T-helper 1 cell treated with Interleukin-12 subunit alpha and Interleukin-12 subunit beta and Interleukin-4 antibody, amounts not matched to agents 30 ng/mL and 1 ng/mL, for 36 hours (primary cell): Measurements from ENCODE around the gene DENND6B. TPM values are rescaled to one million over a fixed set of nuclear protein-coding genes. Genes with fewer than 3 reads are reported as not detected.

Experiments used
- intact Hi-C: fragments of 100-400 bp; cut with micrococcal nuclease; formaldehyde crosslinking; loops from one replicate; pipeline ENCODE4 v1.15.1; 2024
- total RNA-seq: library from RNA; stranded (reverse); gene quantifications from 2 replicates; pipeline ENCODE4 v1.2.3, GENCODE V29; 2022

The DENND6B gene
- total RNA-seq, 1 donor from 2014 or later: 2.9 TPM

DNA sequence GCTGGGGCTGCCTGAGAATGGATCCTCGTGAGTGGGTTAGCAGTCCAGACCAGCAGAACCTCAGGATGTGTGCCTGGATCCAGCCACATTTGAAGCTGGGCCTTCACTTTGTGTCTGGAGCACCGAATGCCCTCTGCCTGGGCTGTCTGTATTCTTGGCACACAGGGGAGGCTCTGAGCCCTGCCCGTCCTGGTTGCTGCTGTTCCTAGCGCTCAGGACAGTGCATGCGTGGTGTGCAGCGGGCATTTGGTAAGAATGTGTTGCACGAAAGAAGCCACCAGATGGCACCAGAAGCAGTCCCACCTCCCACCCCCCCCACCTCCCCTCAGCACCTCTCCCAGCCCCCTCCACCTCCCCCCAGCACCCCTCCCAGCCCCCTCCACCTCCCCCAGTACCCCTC is 52.5 kb downstream of the DENND6B start:
- intact Hi-C loops: loop anchor here (5.0 kb wide), 2 partner anchors 33 to 233 kb away; partner anchors contain the start of genes LMF2, NCAPH2 and PLXNB2

DNA sequence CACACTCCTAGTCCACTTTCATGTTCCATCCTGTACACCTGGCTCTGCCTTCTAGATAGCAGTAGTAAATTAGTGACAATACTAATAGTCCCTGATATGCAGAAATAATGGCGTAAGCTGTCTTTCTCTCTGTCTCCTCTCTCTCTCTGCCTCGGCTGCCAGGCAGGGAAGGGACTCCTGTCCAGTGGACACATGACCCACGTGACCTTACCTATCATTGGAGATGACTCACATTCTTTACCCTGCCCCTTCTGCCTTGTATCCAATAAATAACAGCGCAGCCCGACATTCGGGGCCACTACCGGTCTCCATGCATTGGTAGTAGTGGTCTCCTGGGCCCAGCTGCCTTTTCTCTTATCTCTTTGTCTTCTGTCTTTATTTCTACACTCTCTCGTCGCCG is 53.0 kb downstream of the DENND6B start:
- intact Hi-C loops: loop anchor here (5.0 kb wide), 2 partner anchors 34 to 234 kb away; partner anchors contain the start of genes LMF2, NCAPH2 and PLXNB2

DNA sequence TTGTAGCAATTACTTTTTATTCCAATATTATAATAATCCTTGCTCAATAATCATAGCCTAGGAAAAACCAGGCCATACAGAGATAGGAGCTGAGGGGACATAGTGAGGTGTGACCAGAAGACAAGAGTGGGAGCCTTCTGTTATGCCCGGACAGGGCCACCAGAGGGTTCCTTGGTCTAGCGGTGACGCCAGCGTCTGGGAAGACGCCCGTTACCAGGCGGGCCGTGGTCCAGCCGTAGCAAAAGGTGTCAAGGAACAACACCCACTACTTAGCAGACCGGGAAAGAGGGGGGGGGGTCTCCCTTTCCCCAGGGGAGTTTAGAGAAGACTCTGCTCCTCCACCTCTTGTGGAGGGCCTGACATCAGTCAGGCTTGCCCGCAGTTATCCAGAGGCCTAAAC is 53.5 kb downstream of the DENND6B start:
- intact Hi-C loops: loop anchor here (5.0 kb wide), 2 partner anchors 34 to 234 kb away; partner anchors contain the start of genes LMF2, NCAPH2 and PLXNB2

DNA sequence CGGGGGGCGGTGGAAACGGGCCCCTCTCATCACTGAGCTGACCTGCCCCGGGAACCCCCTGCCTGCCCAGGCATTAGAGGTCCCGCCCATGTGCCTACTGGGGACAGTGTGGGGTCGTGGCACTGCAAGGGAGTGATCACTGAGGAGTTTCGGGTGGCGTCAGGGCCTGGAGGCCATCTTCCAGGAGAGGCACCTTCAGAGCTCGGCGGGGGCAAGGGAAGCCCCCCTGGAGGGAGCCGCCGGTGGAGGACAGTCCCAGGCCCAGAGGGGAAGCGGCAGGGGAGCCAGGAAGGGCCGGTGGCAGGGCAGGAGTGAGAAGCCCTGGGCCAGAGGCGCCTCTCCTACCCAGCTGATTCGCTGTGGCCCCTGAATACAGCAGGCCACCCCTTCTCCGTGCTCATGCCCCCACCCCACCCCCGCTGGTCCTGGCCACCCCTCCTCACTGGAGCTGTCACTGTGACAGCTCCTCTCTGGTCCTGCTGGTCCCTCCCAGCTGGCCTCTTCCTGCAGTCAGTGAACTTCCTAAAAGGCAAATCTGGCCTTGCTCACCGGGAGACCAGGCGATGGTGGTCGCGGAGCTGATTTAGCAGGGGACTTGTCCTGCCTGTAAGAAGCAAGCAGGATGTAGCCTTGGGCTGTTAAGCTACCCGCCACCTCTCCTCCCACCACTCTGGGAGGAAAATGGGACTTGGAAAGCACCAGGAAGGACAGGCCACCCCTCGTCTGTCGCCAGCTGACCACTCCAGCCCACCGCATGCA is 54.6 kb downstream of the DENND6B start:
- intact Hi-C loops: loop anchor here (5.0 kb wide), 2 partner anchors 35 to 235 kb away; partner anchors contain the start of genes LMF2, NCAPH2 and PLXNB2

DNA sequence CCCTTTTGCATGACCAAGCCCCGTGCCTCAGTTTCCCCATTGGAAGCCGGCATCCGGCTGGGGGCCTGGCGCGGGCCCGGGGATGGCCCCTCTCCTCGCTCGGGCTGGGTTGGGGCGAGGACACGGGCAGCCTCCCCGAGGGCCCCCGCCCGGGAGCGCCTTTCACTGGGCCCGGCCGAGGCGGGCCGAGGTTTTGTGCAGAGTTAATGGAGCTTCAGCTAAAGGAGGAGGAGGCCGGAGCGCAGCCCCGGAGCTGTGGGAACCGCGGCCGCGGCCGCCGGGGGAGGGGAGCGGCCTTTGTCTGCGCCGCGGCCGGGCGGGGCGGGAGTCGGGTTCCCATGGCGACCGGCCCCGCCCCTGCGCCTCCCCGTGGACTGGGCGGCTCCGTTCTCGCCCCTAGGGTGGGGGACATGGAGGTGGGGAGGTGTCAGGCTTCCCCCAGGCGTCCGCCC is 55.3 kb downstream of the DENND6B start:
- intact Hi-C loops: loop anchor here (1.0 to 5.0 kb wide), 4 partner anchors 36 to 236 kb away; partner anchors contain the start of genes DENND6B, LMF2, NCAPH2 and PLXNB2

DNA sequence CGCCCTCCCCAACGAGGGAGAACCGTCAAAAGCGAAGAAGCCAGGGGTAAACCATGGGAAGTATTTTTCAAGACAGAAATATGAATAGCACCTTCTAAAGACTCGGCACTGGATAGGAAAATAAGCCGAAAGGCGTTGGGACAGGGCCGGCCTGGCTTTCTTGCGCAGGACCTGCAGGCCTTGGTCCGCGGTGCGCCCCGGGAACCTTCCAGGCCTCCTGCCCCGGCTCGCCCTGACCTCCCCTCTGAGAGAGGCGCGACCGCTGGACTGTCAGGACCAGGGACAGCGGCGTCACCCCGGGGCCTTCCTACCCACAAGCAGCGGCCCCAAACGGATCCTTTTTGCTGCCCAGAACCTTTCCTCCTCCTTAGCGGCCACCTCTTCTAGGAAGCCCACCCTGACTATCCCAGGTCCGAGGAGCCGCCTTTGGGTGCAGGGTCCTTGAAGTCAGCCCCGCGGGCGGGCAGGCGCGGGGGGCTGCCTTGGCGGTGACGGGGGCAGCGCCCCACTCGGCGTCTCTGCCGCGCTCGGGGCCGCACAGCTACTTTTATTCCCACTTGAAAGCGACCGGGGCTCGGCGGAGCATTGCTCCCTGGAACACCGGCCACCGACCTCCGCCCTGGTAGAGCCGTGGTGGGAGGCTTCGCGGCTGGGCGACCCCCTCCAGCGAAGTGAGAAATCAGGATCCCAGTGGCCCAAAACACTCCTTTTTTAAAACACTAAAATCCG is 56.0 kb downstream of the DENND6B start:
- intact Hi-C loops: loop anchor here (1.0 to 5.0 kb wide), 8 partner anchors 20 to 350 kb away; partner anchors contain the start of genes DENND6B, HDAC10, LMF2 and NCAPH2

DNA sequence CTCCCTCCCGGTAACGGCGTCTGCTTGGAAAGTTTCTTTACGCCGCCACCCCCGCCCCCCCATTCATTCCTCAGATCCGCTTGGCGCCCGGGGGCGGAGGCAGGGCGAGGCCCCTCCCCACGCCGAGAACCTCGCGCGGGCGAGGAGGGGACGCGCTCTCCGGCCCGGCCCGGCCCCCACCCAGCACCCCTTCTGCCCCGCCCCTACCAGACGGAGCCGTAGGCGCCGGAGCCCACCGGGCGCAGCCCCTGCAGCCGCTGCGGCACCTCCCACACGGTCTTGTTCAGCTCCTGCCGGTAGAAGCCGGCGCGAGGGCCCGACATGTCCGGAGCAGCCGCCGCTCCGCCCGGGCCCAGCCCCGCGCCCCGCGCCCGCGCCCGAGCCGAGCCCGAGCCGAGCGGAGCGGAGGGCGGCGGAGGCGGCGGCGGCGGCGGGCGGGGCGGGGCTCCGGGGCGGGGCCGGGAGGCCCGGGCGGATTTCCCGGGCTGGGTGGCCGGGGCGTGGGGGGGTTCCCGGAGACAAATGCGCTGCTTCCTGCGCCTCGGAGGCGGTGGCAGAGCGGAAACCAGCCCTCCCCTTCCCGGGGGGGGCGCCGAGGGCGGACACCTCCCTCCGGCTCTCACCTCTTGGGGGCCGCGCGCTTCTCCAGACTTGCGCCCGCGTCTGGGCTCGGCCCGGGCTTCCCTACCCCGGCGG is 56.7 kb downstream of the DENND6B start, which contains the start of gene MAPK11:
Gene MAPK11, minus strand, starts transcription at position 411 of the 696 bp plus-strand sequence. Its CDS starts 88 bp downstream, at position 323.
- intact Hi-C loops: loop anchor here (1.0 to 5.0 kb wide), 7 partner anchors 19 to 351 kb away; partner anchors contain the start of genes DENND6B, HDAC10, LMF2 and NCAPH2

DNA sequence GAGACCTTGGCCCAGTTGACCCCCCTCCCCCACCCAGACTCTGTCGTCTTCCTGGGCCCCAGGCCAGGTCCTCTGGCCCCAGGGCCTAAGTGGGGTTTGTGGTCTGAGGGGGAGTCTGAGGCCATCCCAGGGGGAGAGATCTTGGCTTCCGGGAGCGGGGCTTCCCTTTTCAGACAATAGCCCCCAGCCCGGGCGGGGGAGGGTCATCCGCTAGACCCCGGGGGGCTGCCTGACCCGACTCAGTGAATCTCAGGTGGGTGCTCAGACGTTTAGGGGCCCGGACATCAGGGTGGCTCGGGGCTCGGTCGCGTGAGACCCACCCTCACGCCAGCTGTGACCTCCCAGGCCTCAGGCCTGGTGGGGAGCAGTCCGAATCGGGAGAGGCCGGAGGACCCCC is 57.2 kb downstream of the DENND6B start:
- intact Hi-C loops: no loop called here

DNA sequence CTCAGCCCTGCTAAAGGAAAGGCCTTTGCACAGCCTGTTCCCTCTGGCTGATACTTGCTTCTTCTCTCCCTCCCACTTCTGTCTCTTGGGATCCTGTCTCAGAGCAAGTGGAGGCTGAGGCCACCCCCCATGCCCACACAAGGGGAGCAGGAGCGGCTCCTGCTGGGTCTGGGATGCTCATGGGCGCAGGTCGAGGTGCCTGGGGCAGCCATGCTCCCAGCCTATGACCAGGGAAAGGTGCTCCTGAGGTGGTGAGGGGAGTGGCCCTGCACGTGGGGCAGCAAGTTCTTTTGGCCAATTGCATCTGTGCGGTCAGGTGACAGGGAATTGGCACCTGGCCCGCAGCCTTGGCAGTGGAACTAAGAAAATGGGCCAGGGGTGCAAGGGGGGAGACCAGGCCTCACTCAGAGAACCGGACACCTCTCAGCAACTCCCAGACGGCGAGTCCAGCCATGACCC is 58.1 kb downstream of the DENND6B start:
- intact Hi-C loops: no loop called here

DNA sequence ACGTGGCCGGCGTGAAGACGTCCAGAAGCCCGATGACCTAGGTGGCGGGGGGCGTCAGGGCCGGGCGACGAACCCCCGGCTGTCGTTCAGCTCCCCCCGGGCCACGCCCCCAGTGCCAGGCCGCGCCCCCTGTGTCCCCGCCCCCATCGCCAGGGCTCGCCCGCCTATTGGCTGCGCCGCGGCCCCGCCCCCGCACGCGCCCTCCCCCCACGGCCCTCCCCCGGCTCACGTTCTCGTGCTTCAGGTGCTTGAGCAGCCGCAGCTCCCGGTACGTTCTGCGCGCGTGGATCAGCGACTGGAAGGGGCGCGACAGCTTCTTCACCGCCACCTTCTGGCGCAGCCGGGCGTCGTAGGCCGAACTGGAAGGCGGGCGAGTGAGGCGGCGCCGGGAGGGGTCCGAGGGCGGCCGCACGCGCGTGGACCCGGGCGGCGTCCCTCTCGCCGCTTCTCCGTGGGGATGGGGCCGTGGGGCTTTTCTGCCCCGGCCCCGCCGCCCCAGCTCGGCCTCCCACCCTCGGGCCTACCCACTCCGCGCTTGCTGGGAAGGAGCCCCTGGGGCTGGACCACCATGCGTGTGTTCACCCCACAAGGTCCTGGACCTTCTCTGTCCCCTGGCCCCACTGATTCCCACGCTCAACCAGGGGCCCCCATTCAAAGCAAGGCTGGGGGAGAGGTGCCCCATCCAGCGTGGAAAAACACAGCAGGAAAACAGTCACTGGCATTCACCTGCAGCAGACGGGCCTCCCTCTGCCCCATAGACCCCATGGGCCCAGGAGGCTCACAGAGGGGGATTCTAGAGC is 59.0 kb downstream of the DENND6B start:
- intact Hi-C loops: no loop called here

DNA sequence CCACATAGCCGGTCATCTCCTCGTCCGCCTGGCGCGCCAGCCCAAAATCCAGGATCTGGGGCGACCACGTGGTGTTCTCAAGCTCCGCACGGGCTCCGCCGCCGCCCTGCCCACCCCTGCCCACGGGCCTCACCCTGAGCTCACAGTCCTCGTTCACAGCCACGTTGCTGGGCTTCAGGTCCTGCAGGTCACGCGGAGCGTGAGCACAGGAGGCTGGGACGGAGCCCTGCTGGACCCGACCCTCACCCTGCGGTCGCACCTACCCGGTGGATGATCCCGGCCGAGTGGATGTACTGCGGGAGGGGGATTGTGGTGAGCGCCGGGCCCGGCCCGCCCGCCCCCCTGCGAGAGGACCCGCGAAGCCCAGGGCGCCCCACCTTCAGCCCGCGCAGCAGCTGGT is 59.8 kb downstream of the DENND6B start:
- intact Hi-C loops: no loop called here

DNA sequence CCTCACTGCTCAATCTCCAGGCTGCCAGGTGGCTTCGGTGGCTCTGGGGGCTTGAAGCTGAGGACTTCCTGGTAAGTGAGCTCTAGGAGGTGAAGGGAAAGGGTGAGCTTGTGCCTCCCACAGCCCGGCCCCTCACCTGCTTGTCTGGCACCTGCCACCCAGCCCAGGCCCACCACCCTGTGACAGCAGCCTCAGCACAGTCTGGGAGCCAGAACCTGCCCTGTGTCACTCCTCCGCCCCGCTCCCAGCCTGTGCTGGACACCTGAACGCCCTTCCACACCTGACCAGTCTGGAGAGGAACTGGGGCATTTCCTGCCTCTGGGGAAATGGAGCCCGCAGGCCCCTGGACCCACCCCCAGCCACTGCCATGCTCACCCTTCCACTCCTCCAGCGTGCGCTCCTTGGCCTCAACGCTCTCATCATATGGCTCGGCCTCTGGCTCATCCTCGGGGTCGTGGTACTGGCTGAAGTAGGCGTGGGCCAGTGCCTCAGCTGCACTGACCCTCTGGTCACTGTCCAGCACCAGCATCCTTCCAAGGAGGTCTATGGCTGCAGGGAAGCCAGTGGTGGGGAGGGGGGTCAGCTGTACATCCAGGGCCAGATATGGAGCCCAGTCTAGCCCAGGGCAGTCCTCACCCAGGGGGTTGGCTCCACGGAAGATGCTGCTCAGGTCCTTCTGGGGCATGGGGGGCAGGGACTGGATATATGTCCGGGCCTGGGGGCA is 61.7 kb downstream of the DENND6B start:
- intact Hi-C loops: no loop called here

DNA sequence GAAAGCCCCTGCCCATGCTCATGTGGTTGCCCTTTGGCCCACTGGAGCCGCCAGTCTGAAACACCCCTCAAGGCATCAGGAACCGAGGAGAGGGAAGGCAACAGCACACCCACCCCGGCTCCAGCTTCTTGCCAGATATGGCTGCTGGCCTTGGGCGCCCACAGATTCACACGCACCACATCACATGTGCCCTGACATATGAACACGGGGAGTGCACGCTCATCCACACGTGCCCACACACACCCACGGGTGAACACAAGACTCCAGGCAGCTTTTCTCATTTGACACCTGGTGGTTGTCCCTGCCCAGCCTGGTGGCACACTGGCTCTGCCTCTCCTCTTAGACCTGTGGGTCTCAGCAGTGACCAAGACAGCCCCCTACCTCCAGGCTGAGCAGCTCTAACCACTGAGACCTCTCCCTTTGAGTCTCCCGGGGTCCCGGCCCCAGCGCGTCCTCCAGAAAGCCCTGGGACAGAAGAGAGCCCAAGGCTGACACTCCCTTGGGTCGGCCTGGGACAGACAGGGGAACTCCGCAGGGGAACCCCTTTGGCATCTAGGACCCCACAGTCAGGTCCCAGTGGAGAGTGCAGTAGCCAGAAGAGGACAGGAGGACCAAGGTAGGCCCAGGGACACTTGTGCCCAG is 62.6 kb downstream of the DENND6B start:
- intact Hi-C loops: no loop called here

DNA sequence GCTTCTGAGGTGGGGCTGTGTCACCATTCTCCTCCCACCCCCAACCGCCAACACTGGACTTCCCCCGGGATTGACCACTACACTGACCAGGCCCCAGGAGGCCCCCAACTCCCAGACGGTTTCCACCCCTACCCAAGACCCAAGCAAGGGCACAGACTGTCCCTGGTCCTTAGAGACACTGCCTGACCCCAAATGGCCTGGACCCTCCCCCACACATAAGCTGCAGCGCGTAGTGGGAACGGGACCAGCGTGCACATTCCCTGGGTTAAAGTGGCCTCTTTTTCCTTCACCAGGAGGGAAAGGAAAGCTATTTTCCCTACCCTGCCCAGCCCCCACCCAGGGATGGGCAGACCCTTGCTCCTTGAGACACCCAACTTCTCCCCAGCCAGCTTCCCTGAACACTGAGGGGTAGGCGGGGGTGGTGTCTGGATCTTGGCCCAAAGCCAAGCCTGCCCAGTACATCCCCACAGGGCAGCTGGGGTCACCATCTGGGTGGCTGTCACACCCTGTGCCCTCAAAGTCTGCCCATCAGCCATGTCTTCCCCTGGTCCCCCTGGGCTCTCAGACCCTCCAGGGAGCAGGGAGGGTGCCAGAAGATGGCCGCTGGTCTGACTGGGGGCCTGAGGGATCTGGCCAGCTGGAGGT is 63.7 kb downstream of the DENND6B start:
- intact Hi-C loops: no loop called here

DNA sequence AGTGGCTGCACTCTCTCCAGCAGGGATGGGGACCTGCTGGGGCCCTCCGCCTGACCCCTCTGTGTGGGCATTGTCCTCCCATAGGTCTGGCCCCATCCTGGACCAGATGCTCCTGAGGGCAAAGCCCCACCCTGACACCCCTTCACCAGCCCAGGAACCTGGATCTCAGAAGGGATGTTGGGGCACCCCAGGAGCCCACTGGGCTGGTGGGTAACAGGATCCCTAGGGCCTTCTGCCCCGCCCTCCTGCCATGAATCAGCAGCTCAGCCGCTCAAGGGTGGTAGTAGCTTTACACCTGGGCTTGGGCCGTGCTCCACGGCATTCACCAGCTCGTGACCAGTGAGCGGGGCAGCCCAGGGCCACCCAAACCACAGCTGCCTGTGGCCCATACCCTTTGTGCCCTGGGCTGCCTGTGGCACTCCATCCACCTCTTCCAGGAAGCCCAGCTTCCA is 64.3 kb downstream of the DENND6B start:
- intact Hi-C loops: no loop called here

DNA sequence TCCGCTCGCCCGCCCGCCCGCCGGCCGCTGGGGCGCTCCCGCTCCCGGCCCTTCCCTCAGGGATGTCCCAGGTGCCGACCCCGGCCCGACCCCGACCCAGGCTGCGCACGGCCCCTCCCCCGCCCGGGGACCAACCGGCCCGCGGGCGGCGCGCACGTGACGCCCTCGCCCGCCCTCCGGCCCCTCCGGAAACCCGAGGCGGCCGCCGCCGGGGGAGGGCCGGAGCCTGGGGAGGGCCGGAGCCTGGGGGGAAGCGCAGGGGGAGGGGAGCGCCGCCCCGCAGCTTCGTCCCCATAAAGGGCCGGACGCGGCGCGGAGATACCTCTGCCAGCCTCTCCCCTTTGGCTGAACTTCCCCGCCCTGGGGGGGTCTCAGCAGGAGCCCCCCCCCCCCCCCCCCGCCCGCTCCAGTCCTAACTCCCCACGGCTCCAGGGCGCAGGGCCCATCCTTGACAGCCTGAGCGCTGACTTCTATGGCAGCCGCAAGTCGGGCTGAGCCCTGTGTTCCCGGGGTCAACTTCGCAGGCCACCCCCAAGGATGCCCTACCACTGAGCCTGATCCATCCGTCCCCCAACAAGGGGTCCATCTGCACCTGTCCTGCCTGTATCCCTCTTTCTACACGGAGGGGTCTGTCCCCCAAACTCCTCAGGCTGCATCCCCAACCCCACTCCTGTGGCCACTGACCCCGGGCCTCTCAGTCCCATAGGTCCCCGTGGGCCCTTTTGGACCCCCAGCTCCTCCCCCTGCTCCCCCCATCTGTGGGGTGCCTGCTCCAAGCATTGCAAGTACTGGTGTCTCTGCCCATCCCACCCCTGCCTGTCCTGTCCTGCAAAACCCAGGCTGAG is 65.0 kb downstream of the DENND6B start, which contains the start of gene MAPK12:
Gene MAPK12, minus strand, starts transcription at position 69 of the 845 bp plus-strand sequence. CDS start 174 bp downstream, outside the sequence.
- intact Hi-C loops: no loop called here
